GM20000 (cell line): ENCODE results near the gene KIF18A.

Experiments
- DNase-seq: peaks from one replicate; pipeline ENCODE4 v3.0.0; 2012; ENCODE audit warnings: low spot score
- TF ChIP-seq, protein P1 (sequence below): IDR thresholded peaks from 2 replicates; pipeline ENCODE4 v1.5.1; 2012; ENCODE audit warnings: mild to moderate bottlenecking, control low read depth; ENCODE audit errors: extremely low read depth, missing control alignments

Gene KIF18A

DNA sequence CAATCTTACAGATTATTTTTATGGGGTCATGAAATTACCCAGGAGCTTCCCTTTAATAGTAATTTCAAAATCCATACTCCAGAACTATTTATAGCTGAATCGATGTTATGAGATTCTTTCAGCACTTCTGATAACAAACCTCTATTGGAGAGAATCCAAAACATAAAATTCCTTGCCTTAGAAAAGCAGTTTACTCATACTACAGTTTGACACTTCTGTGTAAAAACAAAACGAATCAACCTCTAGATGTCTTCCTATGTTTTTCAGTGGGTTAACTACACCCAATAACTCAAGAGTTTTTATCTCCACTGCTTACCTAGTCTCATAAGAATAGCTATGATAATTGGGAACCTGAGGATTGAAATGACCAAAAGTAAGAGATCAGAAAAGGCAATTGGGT is 35.6 kb downstream of the KIF18A start:
- DNase-seq: no peak
- TF ChIP-seq, protein P1, sequence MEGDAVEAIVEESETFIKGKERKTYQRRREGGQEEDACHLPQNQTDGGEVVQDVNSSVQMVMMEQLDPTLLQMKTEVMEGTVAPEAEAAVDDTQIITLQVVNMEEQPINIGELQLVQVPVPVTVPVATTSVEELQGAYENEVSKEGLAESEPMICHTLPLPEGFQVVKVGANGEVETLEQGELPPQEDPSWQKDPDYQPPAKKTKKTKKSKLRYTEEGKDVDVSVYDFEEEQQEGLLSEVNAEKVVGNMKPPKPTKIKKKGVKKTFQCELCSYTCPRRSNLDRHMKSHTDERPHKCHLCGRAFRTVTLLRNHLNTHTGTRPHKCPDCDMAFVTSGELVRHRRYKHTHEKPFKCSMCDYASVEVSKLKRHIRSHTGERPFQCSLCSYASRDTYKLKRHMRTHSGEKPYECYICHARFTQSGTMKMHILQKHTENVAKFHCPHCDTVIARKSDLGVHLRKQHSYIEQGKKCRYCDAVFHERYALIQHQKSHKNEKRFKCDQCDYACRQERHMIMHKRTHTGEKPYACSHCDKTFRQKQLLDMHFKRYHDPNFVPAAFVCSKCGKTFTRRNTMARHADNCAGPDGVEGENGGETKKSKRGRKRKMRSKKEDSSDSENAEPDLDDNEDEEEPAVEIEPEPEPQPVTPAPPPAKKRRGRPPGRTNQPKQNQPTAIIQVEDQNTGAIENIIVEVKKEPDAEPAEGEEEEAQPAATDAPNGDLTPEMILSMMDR: no peak

DNA sequence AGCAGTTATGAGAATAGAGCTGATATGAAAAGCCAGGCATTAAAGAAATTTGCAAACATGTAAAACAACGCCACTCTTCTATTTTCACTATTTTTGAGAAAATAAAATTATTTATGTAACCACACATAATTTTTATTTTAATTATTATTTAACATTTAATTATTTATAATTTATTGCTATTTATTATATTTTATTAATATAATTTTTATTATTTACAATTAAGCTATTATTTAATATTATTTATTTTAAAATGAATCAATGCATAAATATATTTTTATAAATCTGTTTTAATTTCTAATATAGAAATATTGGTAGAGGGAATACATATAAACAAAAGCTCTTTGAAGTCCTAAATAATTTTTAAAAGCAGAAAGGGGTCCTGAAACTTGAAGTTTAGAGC is 36.7 kb downstream of the KIF18A start:
- DNase-seq: no peak
- TF ChIP-seq, protein P1: no peak

DNA sequence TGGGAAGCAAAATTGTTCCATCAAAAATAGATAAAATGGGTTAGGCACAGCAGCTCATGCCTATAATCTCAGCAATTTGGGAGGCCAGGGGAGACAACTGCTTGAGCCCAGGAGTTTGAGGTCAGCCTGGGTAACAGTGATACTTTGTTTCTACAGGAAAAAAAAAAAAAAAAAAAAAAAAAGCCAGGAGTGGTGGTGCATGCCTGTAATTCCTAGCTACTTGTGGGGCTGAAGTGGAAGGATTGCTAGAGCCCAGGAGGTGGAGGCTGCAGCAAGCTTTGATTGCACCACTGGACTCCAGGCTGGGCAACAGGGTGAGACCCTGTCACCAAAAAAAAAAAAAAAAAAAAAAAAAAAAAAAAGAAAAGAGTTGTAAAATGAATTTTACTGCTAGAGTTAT is 49.6 kb downstream of the KIF18A start:
- TF ChIP-seq, protein P1: no peak

DNA sequence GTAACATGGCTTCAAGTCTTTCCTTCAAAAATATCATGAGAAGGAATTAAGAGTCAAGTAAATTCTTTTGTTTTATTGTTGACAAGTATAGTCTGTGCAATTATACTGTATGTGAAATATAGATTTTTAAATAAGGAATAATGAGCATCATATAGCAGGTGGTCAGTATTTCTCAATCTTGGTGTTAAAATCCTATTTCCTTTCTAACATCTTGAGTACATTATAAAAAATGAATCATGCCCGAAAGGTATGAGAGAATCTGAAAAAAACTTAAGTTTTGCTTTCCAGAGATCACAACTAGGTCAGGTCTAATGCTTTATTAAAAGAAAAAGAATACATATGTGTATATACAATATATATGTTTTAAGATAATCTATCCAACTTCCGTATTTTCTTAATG is 53.1 kb downstream of the KIF18A start:
- TF ChIP-seq, protein P1: no peak
- no peak for DNase-seq

More for the DNA sequence above, 49.6 kb downstream of the KIF18A start:
- no peak for DNase-seq

DNA sequence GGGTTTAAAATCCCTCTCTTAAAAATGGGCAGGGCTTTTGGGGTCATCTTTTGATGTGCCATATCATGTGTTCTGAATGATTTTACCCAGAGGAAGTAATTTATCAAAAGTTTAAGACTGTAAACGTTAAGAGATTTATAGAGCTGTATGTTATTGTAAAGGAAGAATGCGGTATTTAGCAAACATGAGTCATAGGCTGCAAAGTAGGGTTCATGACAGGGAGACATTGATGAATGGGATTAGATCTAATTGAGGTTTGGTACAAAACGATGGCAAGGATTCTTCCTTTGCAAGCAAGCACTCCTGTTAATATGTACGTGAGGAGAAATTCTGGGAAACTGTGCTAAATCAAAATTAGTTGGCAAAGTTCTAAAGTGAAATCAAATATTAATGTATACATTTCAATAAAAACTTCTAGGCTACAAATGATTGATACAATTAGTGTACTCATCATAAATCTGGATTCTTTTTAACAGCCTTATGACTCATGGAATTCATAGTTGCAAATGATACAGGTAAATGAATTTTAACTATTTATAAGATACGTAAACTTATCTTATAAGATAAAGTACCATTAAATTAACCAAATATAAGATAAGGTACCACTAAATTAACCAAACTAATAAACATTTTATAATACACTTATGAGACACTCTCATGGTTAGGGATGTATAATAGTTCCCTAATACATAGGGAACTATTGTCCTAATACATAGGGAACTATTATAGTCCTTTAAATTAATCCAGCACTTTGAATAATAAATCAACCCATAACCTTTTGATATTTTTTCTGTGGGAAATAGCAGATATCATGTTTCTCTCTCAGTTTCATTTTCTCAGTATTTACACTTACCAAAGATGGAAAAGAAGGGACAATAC is 58.4 kb downstream of the KIF18A start:
- no peak for DNase-seq
- TF ChIP-seq, protein P1: no peak

DNA sequence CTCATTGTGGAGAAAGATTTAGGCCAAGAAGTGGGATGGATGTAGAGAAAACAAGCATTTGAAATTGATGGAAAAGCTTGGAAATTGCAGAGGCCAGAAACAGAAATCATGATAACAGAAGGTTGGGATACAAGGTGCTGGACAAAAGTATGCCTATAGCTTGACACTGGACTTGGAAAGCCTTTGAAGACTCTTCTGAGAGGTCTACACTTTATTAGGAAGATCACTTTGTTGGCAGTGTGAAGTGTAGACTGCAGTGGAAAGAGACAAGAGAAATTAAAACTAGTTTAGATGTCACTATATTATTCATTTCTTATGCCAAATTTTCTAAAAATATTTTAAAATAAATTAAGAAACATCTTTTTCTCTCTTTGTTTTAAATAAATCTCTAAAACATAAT is 59.1 kb downstream of the KIF18A start:
- TF ChIP-seq, protein P1: no peak
- DNase-seq: no peak

DNA sequence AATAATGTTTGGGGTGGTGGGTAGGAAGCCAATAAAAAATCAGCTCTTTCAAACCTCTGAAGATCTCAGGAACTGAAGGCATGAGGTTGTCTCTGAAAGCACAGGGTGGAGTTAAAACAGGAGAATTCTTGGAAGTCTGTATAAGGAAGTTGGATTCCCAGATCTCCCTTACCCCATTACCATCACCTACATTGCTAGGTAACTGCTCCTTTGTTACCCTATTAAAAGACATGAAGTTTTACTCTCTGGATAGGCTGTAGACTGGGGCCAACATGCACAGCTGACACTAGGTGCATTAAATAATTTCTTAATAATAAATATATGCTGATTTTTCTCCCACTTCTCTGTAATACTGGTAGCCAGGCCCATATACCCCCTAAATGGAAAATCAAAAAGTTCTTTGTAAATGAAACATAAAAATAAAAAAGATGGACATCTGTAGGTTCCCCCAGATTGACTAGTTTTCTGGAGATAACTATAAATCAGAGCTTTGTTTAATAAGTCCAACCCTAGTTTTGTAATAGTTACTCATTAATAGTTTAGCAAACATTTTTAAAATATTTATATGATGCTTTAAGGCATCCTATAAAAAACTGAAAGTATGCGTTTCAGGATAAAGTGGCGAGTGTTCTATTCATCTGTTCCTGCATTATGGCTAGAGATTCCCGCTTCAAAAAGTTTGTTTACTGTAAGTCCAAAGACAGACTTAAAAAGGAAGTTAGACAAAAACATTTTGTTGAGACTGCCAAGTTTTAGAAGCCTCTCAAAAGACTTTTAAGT is 63.8 kb downstream of the KIF18A start:
- DNase-seq: no peak
- TF ChIP-seq, protein P1: no peak
